HEK293 (cell line): Measurements from ENCODE around the gene GNAS.

Experiments
- CTCF ChIA-PET: fragments of 350-600 bp; formaldehyde crosslinking; extraction: SDS; loops from one replicate; lab custom pipeline; 2021; ENCODE audit warnings: antibody characterized with exemption; lab: Yijun Ruan, JAX
- POLR2A ChIA-PET: fragments of 300-600 bp; formaldehyde crosslinking; extraction: SDS; loops from one replicate; lab custom pipeline; 2020; ENCODE audit warnings: antibody characterized with exemption, inconsistent platforms; lab: Yijun Ruan, JAX
- H3K27ac ChIP-seq: fragments of 200-500 bp; sonication (Bioruptor generic); 2 replicates; pipeline ENCODE4 v1.5.1; 2014; ENCODE audit warnings: low read depth, low read length, control low read depth, inconsistent platforms; ENCODE audit errors: extremely low read depth
- H3K36me3 ChIP-seq, 2 experiments: fragments of 200-500 bp in 1 of 2; sonication (Bioruptor generic) in 1 of 2; 1 replicate in 1 of 2; 2 replicates in 1 of 2; pipeline ENCODE4 v1.5.1; 2014 to 2017; ENCODE audit warnings: inconsistent platforms in 2 of 2, low read length in 2 of 2; ENCODE audit not compliant: control insufficient read depth in 2 of 2, insufficient read depth in 1 of 2
- H3K4me1 ChIP-seq: fragments of 200-500 bp; sonication (Bioruptor generic); 2 replicates; pipeline ENCODE4 v1.5.1; 2014; ENCODE audit warnings: mild to moderate bottlenecking, low read length, inconsistent platforms; ENCODE audit not compliant: control insufficient read depth, insufficient read depth
- H3K4me3 ChIP-seq: 2 replicates; pipeline ENCODE4 v1.5.1; 2011; ENCODE audit warnings: low read depth, mild to moderate bottlenecking, control low read depth, low read length, moderate library complexity
- H3K9me3 ChIP-seq: fragments of 200-500 bp; sonication (Bioruptor generic); 2 replicates; pipeline ENCODE4 v1.5.1; 2014; ENCODE audit warnings: low read depth, low read length, inconsistent platforms; ENCODE audit not compliant: control insufficient read depth, insufficient read depth
- REPIN1 ChIP-seq: fragments of 450-650 bp; formaldehyde crosslinking; IDR thresholded peaks from 2 replicates; pipeline ENCODE4 v1.5.1; 2017; ENCODE audit warnings: missing biosample characterization, missing genetic modification characterization, low read depth
- ZBTB10 ChIP-seq: fragments of 450-650 bp; formaldehyde crosslinking; IDR thresholded peaks from 2 replicates; pipeline ENCODE4 v1.5.1; 2016; ENCODE audit warnings: missing biosample characterization, missing genetic modification characterization
- ZBTB49 ChIP-seq: fragments of 450-650 bp; formaldehyde crosslinking; IDR thresholded peaks from 2 replicates; pipeline ENCODE4 v1.5.1; 2016; ENCODE audit warnings: missing biosample characterization, missing genetic modification characterization, low read depth
- ZNF132 ChIP-seq: fragments of 450-650 bp; formaldehyde crosslinking; IDR thresholded peaks from 2 replicates; pipeline ENCODE4 v1.5.1; 2017; ENCODE audit warnings: missing biosample characterization, missing genetic modification characterization, borderline replicate concordance
- ZNF133 ChIP-seq: fragments of 450-650 bp; formaldehyde crosslinking; IDR thresholded peaks from 2 replicates; pipeline ENCODE4 v1.5.1; 2016; ENCODE audit warnings: missing biosample characterization, missing genetic modification characterization
- ZNF280D ChIP-seq: fragments of 450-650 bp; formaldehyde crosslinking; IDR thresholded peaks from 2 replicates; pipeline ENCODE4 v1.5.1; 2016; ENCODE audit warnings: missing biosample characterization, missing genetic modification characterization
- ZNF324 ChIP-seq: fragments of 450-650 bp; formaldehyde crosslinking; IDR thresholded peaks from 2 replicates; pipeline ENCODE4 v1.5.1; 2016; ENCODE audit warnings: missing biosample characterization, missing genetic modification characterization
- ZNF335 ChIP-seq: fragments of 450-650 bp; formaldehyde crosslinking; conservative IDR thresholded peaks from 2 replicates; pipeline ENCODE4 v1.5.1; 2016; ENCODE audit warnings: missing biosample characterization, missing genetic modification characterization
- ZNF37A ChIP-seq: fragments of 450-650 bp; IDR thresholded peaks from 2 replicates; pipeline ENCODE4 v1.5.1; 2018; ENCODE audit warnings: missing biosample characterization, missing genetic modification characterization
- ZNF426 ChIP-seq: fragments of 450-650 bp; formaldehyde crosslinking; IDR thresholded peaks from 2 replicates; pipeline ENCODE4 v1.5.1; 2017; ENCODE audit warnings: missing biosample characterization, missing genetic modification characterization, mild to moderate bottlenecking, inconsistent platforms, moderate library complexity
- ZNF580 ChIP-seq: fragments of 450-650 bp; formaldehyde crosslinking; IDR thresholded peaks from 2 replicates; pipeline ENCODE4 v1.5.1; 2016; ENCODE audit warnings: missing biosample characterization, missing genetic modification characterization
- ZNF677 ChIP-seq: fragments of 450-650 bp; IDR thresholded peaks from 2 replicates; pipeline ENCODE4 v1.5.0; 2018; ENCODE audit warnings: missing biosample characterization, mild to moderate bottlenecking, missing genetic modification characterization, moderate library complexity
- ZNF701 ChIP-seq: fragments of 450-650 bp; formaldehyde crosslinking; IDR thresholded peaks from 2 replicates; pipeline ENCODE4 v1.5.1; 2016; ENCODE audit warnings: missing biosample characterization, missing genetic modification characterization
- ZNF777 ChIP-seq: fragments of 450-650 bp; formaldehyde crosslinking; IDR thresholded peaks from 2 replicates; pipeline ENCODE4 v1.5.1; 2017; ENCODE audit warnings: missing biosample characterization, missing genetic modification characterization, borderline replicate concordance
- ZSCAN23 ChIP-seq: fragments of 450-650 bp; formaldehyde crosslinking; IDR thresholded peaks from 2 replicates; pipeline ENCODE4 v1.5.1; 2016; ENCODE audit warnings: missing biosample characterization, missing genetic modification characterization

The GNAS gene

GRCh38 chr20:58938078-58938477 lies 85.6 kb downstream of the GNAS start:
- Histone ChIP-seq H3K4me1 (no peaks in the 10 kb centered on the region), H3K36me3 (no peaks in the 10 kb centered on the region), H3K9me3 (no peaks in the 10 kb centered on the region), H3K27ac (no peak overlapping the region), H3K4me3 (no peak overlapping the region)
- TF ChIP-seq ZNF133 (tag by site-specific recombination), result peak; percentile 64
- no peak for TF ChIP-seq ZNF280D (tag by site-specific recombination)
- no peak for TF ChIP-seq ZNF701 (tag by site-specific recombination)
- TF ChIP-seq ZNF324, result no peak
- TF ChIP-seq ZNF426, result no peak
- no peak for TF ChIP-seq REPIN1
- no peak for TF ChIP-seq ZNF580 (tag by site-specific recombination)
- CTCF ChIA-PET, result no interaction called here
- POLR2A ChIA-PET, result no interaction called here

GRCh38 chr20:58938541-58938940 lies 86.0 kb downstream of the GNAS start:
- ChIA-PET CTCF (interaction anchor here (1.0 kb wide), 1 partner anchor 12 kb away, joined by 3 read pairs; no protein-coding TSS in a partner anchor), POLR2A (interaction anchor here (0.7 kb wide), 1 partner anchor 38 kb away, joined by 4 read pairs; no protein-coding TSS in a partner anchor)
- Histone ChIP-seq H3K9me3 (no peaks in the 10 kb centered on the region), H3K27ac (no peak overlapping the region), H3K36me3 (no peaks in the 10 kb centered on the region), H3K4me3 (no peak overlapping the region), H3K4me1 (no peaks in the 10 kb centered on the region)
- TF ChIP-seq ZNF132 (no peak), ZBTB49 (tag by site-specific recombination) (no peak), ZNF37A (tag by site-specific recombination) (no peak), ZNF677 (tag by site-specific recombination) (peak; percentile 97), ZNF335 (tag by site-specific recombination) (no peak), ZNF777 (tag by site-specific recombination) (no peak), ZBTB10 (tag by site-specific recombination) (no peak), ZSCAN23 (tag by site-specific recombination) (no peak)
